ENCODE results near the gene ZMIZ1.

The ZMIZ1 gene

GRCh38 chr10:79287973-79288723, 219.4 kb downstream of the ZMIZ1 start:
- DNase-seq (ENCODE audit: low spot score) = no peak

- no peak for DNase-seq (ENCODE audit: low spot score)
Measured at GRCh38 chr10:79289801-79290200, 221.0 kb downstream of the ZMIZ1 start.

- no peak for DNase-seq (ENCODE audit: low spot score)
Measured at GRCh38 chr10:79292026-79292766, 223.4 kb downstream of the ZMIZ1 start.

- DNase-seq (ENCODE audit: low spot score) = no peak
Measured at GRCh38 chr10:79292891-79293746, 224.4 kb downstream of the ZMIZ1 start.

- no peak for DNase-seq (ENCODE audit: low spot score)
Measured at GRCh38 chr10:79293841-79294581, 225.2 kb downstream of the ZMIZ1 start.

- peak; percentile 6 for DNase-seq (ENCODE audit: low spot score)
Measured at GRCh38 chr10:79295563-79295962, 226.8 kb downstream of the ZMIZ1 start.

- DNase-seq (ENCODE audit: low spot score) = no peak
Measured at GRCh38 chr10:79296431-79296830, 227.7 kb downstream of the ZMIZ1 start.

GRCh38 chr10:79298403-79299244, 229.9 kb downstream of the ZMIZ1 start:
- DNase-seq (ENCODE audit: low spot score) = peak; percentile 48

GRCh38 chr10:79299397-79300241, 230.9 kb downstream of the ZMIZ1 start:
- DNase-seq (ENCODE audit: low spot score) = no peak

- no peak for DNase-seq (ENCODE audit: low spot score)
Measured at GRCh38 chr10:79300711-79301110, 231.9 kb downstream of the ZMIZ1 start.

- no peak for DNase-seq (ENCODE audit: low spot score)
Measured at GRCh38 chr10:79301754-79302530, 233.2 kb downstream of the ZMIZ1 start.

GRCh38 chr10:79303631-79304478, 235.1 kb downstream of the ZMIZ1 start:
- DNase-seq (ENCODE audit: low spot score) = no peak

GRCh38 chr10:79304479-79305087, 235.8 kb downstream of the ZMIZ1 start:
- no peak for DNase-seq (ENCODE audit: low spot score)

- no peak for DNase-seq (ENCODE audit: low spot score)
Measured at GRCh38 chr10:79305515-79305914, 236.7 kb downstream of the ZMIZ1 start.

GRCh38 chr10:79305988-79306387, 237.2 kb downstream of the ZMIZ1 start:
- no peak for DNase-seq (ENCODE audit: low spot score)

GRCh38 chr10:79306644-79307220, 238.0 kb downstream of the ZMIZ1 start:
- no peak for DNase-seq (ENCODE audit: low spot score)

- no peak for DNase-seq (ENCODE audit: low spot score)
Measured at GRCh38 chr10:79308016-79308415, 239.2 kb downstream of the ZMIZ1 start.

Data from COLO829 (cell line).